Astrocyte of the cerebellum (primary cell): ENCODE measurements around the gene FAM107B.
"Not testable (repeated sequence)": the region's sequence is repeated elsewhere in the genome, so short reads cannot be mapped to it uniquely, and the experiment has no call there.

Experiments
- DNase-seq: peaks from one replicate; pipeline ENCODE4 v3.0.0-alpha.2; 2011; ENCODE audit warnings: low read depth
- H3K4me3 ChIP-seq: 2 replicates; pipeline ENCODE4 v1.5.1; 2011; ENCODE audit warnings: mild to moderate bottlenecking, low read depth, low read length, moderate library complexity
- in situ Hi-C: cut with HindIII; loops from 2 replicates; pipeline ENCODE4 v1.10.0; 2017; ENCODE audit warnings: low sequenced_read_pairs
- TF ChIP-seq, protein P1 (sequence below): IDR thresholded peaks from 2 replicates; pipeline ENCODE4 v1.5.1; 2012; ENCODE audit warnings: low read length, low read depth, moderate library complexity, mild to moderate bottlenecking; ENCODE audit errors: missing control alignments

FAM107B gene

DNA sequence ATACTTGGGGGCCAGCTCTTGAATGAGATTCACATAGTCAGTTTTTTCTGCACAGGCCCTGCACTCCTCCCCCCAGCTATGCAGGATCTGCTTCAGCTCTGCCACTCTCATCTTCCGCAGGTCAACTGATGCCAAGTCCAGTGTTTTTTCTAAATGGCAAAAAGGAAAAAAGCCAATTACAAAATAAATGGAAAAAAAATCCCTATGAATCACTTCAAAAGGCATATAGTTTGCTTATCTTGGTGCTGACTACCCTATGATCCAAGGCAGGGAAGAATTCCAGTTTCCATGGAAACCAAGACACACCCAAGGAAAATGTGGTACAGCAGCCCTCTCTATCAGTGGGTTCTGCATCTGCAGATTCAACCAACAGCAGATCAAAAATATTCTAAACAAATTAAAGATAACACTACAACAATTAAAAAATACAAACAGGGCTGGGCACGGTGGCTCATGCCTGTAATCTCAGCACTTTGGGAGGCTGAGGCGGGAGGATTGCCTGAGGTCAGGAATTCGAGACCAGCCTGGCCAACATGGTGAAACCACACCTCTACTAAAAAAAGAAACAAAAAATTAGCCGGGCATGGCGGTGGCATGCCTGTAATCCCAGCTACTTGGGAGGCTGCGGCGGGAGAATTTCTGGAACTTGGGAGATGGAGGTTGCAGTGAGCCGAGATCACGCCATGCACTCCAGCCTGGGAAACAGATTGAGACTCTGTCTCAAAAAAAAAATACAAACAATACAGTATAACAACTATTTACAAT, 45.5 kb upstream of the FAM107B start:
- in situ Hi-C loops: no loop called here
- TF ChIP-seq, protein P1, sequence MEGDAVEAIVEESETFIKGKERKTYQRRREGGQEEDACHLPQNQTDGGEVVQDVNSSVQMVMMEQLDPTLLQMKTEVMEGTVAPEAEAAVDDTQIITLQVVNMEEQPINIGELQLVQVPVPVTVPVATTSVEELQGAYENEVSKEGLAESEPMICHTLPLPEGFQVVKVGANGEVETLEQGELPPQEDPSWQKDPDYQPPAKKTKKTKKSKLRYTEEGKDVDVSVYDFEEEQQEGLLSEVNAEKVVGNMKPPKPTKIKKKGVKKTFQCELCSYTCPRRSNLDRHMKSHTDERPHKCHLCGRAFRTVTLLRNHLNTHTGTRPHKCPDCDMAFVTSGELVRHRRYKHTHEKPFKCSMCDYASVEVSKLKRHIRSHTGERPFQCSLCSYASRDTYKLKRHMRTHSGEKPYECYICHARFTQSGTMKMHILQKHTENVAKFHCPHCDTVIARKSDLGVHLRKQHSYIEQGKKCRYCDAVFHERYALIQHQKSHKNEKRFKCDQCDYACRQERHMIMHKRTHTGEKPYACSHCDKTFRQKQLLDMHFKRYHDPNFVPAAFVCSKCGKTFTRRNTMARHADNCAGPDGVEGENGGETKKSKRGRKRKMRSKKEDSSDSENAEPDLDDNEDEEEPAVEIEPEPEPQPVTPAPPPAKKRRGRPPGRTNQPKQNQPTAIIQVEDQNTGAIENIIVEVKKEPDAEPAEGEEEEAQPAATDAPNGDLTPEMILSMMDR: no peak
- no peak for DNase-seq
- no peak overlapping the region for H3K4me3 ChIP-seq

DNA sequence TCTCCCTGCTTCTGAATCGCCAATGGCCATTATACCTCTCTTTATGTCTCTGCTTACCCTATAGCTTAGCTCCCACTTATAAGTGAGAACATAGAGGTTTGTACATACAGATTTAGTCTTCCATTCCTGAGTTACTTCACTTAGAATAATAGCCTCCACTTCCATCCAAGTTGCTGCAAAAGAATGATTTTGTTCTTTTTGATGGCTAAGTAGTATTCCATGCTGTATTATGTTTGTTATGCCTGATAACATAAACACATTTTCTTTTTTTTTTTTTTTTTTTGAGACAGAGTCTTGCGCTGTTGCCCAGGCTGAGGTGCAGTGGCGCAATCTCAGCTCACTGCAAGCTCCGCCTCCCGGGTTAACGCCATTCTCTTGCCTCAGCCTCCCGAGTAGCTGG, 42.0 kb upstream of the FAM107B start:
- H3K4me3 ChIP-seq, in situ Hi-C loops, DNase-seq: not testable (repeated sequence)

DNA sequence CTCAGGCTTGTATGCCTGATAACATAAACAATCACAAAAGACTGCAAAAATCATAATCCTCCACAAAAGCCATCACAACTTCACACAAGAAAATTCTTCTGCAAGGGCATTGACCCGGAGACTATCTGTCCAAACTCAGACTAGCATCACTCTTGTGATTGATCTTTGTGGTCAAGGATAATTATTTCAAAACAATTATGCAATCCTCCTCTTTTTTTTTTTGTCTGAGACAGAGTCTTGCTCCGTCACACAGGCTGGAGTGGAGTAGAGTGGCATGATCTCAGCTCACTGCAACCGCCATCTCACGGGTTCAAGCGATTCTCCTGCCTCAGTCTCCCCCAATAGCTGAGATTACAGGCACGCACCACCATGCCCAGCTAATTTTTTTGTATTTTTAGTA, 41.0 kb upstream of the FAM107B start:
- no peak overlapping the region for H3K4me3 ChIP-seq
- in situ Hi-C loops: no loop called here
- TF ChIP-seq, protein P1: no peak
- no peak for DNase-seq

DNA sequence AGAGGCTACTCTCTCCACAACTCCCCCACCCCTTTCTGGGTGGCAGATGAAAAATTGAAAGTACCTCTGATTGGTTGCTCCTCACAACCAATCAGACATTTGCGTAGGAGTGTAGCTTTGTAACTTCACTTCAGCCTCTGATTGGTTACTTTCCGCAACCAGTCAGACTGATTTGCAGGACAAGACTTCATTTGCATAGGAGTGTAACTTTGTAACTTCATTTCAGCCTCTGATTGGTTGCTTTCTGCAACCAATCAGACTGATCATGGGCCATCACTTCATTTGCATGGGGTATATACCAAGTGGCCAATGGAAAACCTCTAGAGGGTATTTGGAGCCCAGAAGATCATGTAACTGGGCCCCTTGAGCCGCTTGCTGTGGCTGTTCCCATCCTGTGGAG, 37.6 kb upstream of the FAM107B start:
- TF ChIP-seq, protein P1: no peak
- no peak for DNase-seq
- in situ Hi-C loops: no loop called here
- H3K4me3 ChIP-seq: no peak overlapping the region

DNA sequence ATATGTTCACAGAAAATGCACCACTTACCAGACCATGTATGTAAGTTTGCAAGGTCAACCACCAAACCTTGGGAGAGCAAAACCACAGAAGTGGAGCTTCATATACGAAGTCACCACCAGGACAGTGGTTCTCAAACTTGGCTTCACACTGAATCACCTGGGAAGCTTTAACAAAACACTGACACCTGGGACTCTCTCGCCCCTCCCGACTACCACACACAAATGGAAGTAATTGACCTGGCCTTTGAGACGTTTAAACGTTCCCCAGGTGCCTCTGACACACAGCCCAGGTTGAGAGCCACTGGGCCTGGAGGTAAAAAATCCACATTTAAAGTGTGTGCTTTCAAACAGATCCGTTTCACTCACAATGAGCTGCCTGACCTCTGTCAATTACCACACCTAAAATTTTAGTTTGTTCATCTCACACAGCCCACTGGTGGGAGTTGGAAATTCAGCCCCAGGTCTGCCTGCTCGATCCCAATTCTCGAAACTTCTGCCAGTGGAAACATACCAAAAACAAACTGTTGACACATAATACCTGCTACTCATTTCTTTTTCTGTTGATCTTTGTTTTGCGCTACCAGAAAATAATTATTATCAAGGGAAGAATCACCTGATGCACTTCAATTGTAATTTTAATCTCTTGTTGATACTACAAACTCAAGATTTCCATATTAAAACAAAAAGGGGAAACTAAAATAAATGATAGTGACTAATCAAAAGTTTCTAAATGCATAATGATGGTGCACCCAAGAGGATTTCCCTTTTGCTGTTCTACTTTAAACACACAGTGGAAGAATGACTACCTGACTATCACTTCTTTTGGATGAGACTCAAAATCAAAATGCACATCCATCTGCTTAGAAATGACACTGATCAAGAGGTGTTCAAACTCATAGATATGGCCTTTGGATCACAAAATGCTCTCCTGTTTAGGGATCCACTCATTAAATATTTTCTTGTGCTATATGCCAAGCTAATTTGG, 36.6 kb upstream of the FAM107B start:
- in situ Hi-C loops: no loop called here
- H3K4me3 ChIP-seq: no peak overlapping the region
- no peak for DNase-seq
- TF ChIP-seq, protein P1: no peak

DNA sequence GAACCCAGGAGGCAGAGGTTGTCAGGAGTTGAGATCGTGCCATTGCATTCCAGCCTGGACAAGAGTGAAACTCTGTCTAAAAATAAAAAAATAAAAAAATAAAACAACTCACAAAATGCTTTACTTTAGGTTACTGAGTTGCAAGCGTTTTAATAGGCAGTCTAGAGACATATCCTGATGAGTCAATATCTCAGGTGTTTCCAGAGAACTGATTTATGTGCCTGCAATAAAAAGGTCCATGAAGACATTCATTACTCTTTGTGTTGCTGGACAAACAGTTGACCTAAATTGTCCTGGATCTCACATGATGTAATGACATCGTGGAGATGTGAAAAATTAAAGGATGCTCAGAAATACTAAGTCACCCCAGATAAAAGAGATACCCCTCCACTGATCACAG, 31.6 kb upstream of the FAM107B start:
- no peak for DNase-seq
- H3K4me3 ChIP-seq: no peak overlapping the region
- in situ Hi-C loops: no loop called here
- TF ChIP-seq, protein P1: no peak

DNA sequence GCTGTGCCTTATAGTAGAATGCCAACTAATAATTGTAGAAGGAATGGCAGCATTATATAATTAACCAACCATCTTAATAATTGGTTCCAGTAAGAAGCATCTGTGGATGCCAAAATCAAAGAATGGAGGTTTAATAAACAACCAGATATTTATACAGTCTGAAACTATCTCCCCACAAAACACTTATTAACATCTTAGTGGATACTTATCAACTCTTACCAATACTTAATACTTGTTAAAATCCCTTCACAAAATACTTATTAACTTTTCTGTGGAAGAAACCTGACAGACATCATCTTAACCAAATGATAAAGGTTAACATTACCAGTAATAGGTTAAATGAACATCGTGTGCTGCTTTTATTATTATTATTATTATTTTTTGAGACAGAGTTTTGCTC, 29.1 kb upstream of the FAM107B start:
- no peak for DNase-seq
- no peak overlapping the region for H3K4me3 ChIP-seq
- TF ChIP-seq, protein P1: no peak
- in situ Hi-C loops: no loop called here
